Retinal pigment epithelial cell (primary cell): Measurements from ENCODE around the gene TUBB4B.

Experiments used
- DNase-seq: peaks from one replicate; pipeline ENCODE4 v3.0.0-alpha.2; 2010; ENCODE audit warnings: low read depth
- H3K4me3 ChIP-seq: 2 replicates; pipeline ENCODE4 v1.5.1; 2011; ENCODE audit warnings: mild to moderate bottlenecking, low read length, control low read depth, moderate library complexity
- CTCF ChIP-seq: conservative IDR thresholded peaks from 2 replicates; pipeline ENCODE4 v1.5.1; 2011; ENCODE audit warnings: low read depth, low read length, control low read depth, inconsistent platforms

TUBB4B gene

DNA sequence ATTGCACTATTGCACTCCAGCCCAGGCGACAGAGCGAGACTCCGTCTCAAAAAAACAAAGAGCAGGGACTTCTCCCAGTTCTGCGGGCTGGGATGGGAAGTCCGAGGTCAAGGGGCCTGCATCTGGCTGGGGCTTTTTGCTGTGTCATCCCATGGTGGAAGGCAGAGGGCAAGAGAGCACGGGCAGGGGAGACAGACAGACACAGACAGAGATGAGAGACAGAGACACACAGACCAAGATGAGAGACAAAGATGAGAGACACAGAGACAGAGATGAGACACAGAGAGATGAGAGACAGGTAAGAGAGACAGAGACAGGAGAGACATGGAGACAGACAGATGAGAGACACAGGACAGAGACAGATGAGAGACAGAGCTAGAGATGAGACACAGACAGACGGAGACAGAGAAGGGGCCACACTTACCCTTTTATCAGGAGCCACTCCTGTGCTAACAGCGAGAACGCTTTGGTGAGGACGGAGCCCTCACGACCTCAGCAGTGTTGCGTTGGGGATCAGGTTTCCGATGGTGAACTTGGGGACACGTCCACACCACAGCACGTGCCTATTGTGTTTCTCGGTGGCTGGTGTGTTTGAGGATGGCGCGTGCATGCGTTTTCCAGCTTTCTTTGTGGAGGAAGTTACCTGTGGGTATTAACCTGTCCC is 27.6 kb downstream of the TUBB4B start:
- H3K4me3 ChIP-seq: no peak overlapping the region
- no peak for DNase-seq
- TF ChIP-seq CTCF: no peak

GRCh38 chr9:137269231-137269772 is 28.2 kb downstream of the TUBB4B start:
- no peak overlapping the region for H3K4me3 ChIP-seq
- DNase-seq: no peak
- no peak for TF ChIP-seq CTCF

DNA sequence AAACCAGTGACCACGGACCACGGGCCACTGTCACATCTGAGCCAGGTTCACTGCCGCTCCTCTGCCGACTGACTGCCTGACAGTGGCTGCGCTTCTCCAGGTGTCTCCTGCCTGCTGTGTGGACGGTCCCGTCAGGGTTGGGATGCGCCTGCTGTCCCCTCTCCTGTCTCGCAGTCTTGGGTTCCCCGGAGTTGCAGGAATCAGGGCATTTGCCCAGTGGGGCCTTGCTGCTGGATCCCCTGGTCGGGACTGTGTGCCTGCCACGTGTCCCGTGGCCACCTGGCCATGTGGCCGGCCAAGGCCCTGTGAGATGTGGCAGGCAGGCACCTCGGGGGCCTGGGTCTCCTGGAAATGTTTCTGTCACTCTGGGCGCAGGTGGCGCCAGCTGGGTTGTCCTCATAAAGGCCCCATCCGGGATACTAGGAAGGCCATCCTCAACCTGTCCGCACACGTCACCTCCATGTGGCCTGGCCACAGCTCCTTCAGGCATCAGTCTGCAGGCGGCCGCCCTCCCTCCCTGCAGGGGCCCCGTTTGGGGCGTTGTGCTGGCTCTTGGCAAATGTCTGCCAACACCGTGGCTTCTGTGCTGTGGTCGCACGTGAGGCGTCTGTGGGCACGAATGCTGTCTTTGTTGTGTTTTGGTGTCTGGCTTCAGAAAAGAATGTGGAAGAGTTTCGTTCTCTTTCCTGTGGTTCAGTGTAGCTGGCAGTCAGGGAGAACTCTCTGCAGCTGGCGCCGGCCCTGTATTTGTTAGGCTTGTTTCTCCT is 30.0 kb downstream of the TUBB4B start:
- no peak for DNase-seq
- H3K4me3 ChIP-seq: no peak overlapping the region
- TF ChIP-seq CTCF: no peak

DNA sequence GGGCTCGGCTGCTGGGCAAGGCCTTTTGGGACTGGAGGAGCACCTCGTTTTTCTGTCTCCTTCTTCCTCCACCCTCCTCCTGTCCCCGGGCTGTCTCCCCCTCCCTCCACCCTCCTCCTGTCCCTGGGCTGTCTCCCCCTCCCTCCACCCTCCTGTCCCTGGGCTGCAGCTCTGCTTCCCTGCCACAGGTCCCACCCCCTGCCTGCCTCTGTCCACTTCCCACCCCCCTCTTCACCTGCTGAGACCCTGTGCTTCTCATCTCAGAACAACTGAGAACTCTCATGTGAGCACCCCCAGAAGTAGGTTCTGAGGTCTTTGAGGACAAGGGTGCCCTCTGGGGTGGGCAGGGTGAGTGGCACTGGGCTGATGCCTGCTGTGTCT is 30.6 kb downstream of the TUBB4B start:
- no peak overlapping the region for H3K4me3 ChIP-seq
- no peak for DNase-seq
- TF ChIP-seq CTCF: no peak

DNA sequence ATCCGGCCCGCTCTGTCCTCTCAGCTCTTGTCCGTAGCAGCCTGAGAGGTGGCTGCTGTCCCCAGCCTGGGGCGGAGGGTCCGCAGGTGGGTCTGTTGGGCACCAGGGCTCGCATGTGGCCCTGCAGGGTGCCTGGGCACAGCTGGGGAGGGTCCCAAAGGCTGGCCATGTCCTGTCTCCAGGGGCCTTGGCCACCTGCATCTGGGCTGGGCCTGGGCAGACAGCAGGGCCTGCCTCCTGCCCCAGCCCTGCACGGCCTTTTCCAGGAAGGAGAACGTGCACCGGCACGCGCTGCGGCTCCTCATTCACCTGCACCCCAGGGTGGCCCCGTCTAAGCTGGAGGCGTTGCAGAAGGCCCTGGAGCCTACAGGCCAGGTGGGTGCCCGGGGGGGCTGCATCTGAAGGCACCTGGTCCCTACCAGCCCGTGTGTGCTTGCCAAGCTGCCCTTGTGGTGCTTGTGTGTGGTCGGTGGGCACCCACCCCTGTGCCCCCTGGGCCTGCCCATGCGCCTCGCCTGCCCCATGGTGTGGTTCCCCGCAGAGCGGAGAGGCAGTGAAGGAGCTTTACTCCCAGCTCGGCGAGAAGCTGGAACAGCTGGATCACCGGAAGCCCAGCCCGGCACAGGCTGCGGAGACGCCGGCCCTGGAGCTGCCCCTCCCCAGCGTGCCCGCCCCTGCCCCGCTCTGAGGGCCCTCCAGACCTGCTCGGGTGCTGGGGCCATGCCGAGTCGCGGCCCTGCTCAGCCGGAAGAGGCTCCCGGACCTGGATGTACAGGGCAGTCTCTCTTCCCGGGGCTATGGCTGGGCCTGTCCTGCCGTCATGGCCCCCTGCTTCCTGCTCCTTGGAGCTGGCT is 31.4 kb downstream of the TUBB4B start:
- no peak overlapping the region for H3K4me3 ChIP-seq
- no peak for TF ChIP-seq CTCF
- DNase-seq: no peak

- DNase-seq: no peak
- no peak for TF ChIP-seq CTCF
- H3K4me3 ChIP-seq: no peak overlapping the region
Observed at GRCh38 chr9:137273095-137273490, 32.0 kb downstream of the TUBB4B start.
